Lower leg skin (tissue), 4 donors: ENCODE data around the gene IFNGR1. TPM values are rescaled to one million over a fixed set of nuclear protein-coding genes. Genes with fewer than 3 reads are reported as not detected.

ENCODE experiments used
- DNase-seq, 2 donors: peaks; one replicate each; pipeline ENCODE4 v3.0.0-alpha.2; 2019; ENCODE audit warnings: low spot score in 2 of 2
- H3K4me3 ChIP-seq: fragments of 200-600 bp; sonication (generic); 2 replicates; pipeline ENCODE4 v1.5.1; 2017; ENCODE audit warnings: mild to moderate bottlenecking, low read depth; ENCODE audit not compliant: poor library complexity, severe bottlenecking
- POLR2A ChIP-seq, 2 donors: fragments of 450-650 bp; IDR thresholded peaks; one replicate each; pipeline ENCODE4 v1.6.1; 2016 to 2017; ENCODE audit warnings: antibody characterized with exemption in 2 of 2, mild to moderate bottlenecking in 1 of 2, moderate library complexity in 1 of 2
- WGBS, 2 donors: methylation state at CpG; one replicate each; pipeline ENCODE4 v1.1.5; 2018; 5-methylcytosine and 5-hydroxymethylcytosine counted together
- intact Hi-C: fragments of 100-400 bp; cut with DNase I; formaldehyde crosslinking; loops from one replicate; pipeline ENCODE4 v1.15.0; 2023; ENCODE audit warnings: low total_unique reads
- total RNA-seq, 4 donors: library from RNA; depleted of rRNA; stranded (reverse); fragments of >200 nt; gene quantifications; one replicate each; pipeline ENCODE4 v1.1.0, GENCODE V29; 2016
- TF ChIP-seq, protein P1 (sequence below), 3 donors: fragments of 450-650 bp; IDR thresholded peaks; one replicate each; pipeline ENCODE4 v1.5.1; 2016; ENCODE audit warnings: antibody characterized with exemption in 3 of 3, mild to moderate bottlenecking in 3 of 3, moderate library complexity in 2 of 3

IFNGR1 gene
- total RNA-seq, 4 donors from 2014 or later: 64.2 to 92.1 (median 83.0) TPM

GRCh38 chr6:137165375-137166246, 53.6 kb downstream of the IFNGR1 start:
- no peak overlapping the region for H3K4me3 ChIP-seq
- intact Hi-C loops: loop anchor here (10.0 kb wide), 1 partner anchor 71 kb away; no protein-coding TSS in a partner anchor
- TF ChIP-seq, protein P1, sequence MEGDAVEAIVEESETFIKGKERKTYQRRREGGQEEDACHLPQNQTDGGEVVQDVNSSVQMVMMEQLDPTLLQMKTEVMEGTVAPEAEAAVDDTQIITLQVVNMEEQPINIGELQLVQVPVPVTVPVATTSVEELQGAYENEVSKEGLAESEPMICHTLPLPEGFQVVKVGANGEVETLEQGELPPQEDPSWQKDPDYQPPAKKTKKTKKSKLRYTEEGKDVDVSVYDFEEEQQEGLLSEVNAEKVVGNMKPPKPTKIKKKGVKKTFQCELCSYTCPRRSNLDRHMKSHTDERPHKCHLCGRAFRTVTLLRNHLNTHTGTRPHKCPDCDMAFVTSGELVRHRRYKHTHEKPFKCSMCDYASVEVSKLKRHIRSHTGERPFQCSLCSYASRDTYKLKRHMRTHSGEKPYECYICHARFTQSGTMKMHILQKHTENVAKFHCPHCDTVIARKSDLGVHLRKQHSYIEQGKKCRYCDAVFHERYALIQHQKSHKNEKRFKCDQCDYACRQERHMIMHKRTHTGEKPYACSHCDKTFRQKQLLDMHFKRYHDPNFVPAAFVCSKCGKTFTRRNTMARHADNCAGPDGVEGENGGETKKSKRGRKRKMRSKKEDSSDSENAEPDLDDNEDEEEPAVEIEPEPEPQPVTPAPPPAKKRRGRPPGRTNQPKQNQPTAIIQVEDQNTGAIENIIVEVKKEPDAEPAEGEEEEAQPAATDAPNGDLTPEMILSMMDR (IDR thresholded peaks at IDR 0.05): no peak
- TF ChIP-seq POLR2A (IDR thresholded peaks at IDR 0.05): no peak
- 69 to 73% methylated on average over 9 of the region's 9 CpGs for WGBS, 2 donors
- no peak for DNase-seq

DNA sequence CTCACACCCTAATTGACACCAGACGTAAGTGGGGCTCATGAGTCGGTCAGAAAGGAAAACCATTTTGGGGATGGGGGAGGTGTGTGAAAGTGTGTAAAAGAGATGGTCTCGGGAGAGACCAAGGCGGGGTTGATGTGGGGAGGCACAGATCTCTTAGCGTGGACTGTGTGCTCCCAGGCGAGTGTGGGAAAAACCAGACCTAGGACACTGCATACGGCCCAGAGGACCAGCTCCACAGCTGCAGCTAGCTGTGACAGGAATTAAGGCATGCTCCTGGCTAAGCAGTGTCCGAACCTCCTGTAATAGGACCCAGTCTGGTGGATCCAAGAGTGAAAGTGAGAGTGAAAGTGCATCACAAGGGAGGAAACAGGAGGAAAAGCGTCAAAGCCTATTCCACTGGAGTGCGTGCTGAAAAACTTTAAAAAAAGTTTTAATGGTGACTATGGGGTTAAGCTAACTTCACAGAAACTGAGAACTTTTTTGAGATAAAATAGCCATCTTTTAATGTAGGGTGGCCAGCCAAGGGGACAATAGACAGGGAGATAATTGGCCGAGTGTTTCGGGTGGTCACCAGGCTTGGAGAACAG, 55.4 kb downstream of the IFNGR1 start:
- TF ChIP-seq, protein P1 (IDR thresholded peaks at IDR 0.05): no peak
- no peak for TF ChIP-seq POLR2A (IDR thresholded peaks at IDR 0.05)
- intact Hi-C loops: loop anchor here (10.0 kb wide), 1 partner anchor 69 kb away; no protein-coding TSS in a partner anchor
- WGBS, 2 donors: 83 to 85% methylated on average over 12 of the region's 12 CpGs
- DNase-seq: no peak
- no peak overlapping the region for H3K4me3 ChIP-seq

GRCh38 chr6:137162692-137163306, 56.4 kb downstream of the IFNGR1 start:
- DNase-seq: no peak
- intact Hi-C loops: loop anchor here (10.0 kb wide), 1 partner anchor 68 kb away; no protein-coding TSS in a partner anchor
- TF ChIP-seq, protein P1 (IDR thresholded peaks at IDR 0.05): no peak
- TF ChIP-seq POLR2A (IDR thresholded peaks at IDR 0.05): no peak
- no peak overlapping the region for H3K4me3 ChIP-seq
- 83 to 86% methylated on average over 3 of the region's 3 CpGs for whole genome bisulfite sequencing, 2 donors

DNA sequence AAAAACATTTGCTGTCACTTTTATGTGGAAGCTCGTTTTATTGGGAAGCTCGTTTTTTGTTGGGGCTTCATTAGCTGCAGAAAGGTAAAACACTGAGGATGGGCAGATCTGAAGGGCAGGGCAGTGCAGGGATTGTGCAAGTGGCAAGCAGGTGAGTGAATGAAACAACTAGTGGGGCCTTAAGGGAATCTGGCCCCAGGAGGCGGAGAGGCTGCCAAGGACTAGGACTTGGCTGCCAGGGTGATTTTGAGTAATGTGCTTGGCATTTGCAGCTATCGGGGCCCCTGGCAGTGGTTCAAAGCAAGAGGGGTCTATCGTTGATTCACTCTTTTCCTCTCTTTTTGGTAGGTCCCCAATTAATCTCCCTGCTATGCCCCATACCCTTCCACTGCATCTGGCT, 57.2 kb downstream of the IFNGR1 start:
- no peak for DNase-seq
- WGBS, 2 donors: 37 to 39% methylated on average over 5 of the region's 5 CpGs
- intact Hi-C loops: loop anchor here (10.0 kb wide), 1 partner anchor 67 kb away; no protein-coding TSS in a partner anchor

GRCh38 chr6:137160763-137161162, 58.4 kb downstream of the IFNGR1 start:
- DNase-seq: no peak
- TF ChIP-seq, protein P1 (IDR thresholded peaks at IDR 0.05): no peak
- TF ChIP-seq POLR2A (IDR thresholded peaks at IDR 0.05): no peak
- 37 to 51% methylated on average over 3 of the region's 3 CpGs for WGBS, 2 donors
- H3K4me3 ChIP-seq: no peak overlapping the region
- intact Hi-C loops: loop anchor here (10.0 kb wide), 1 partner anchor 66 kb away; no protein-coding TSS in a partner anchor

More for the DNA sequence above, 57.2 kb downstream of the IFNGR1 start:
- TF ChIP-seq POLR2A (IDR thresholded peaks at IDR 0.05): no peak
- TF ChIP-seq, protein P1 (IDR thresholded peaks at IDR 0.05): no peak
- H3K4me3 ChIP-seq: no peak overlapping the region
